ENCODE results near the gene BDKRB1. TPM values are rescaled to one million over a fixed set of nuclear protein-coding genes. Genes with fewer than 3 reads are reported as not detected.

The BDKRB1 gene
- total RNA-seq, 1 donor from 2014 or later, result not detected

GRCh38 chr14:96232506-96232905 lies 23.5 kb upstream of the BDKRB1 start:
- Mint-ChIP-seq H3K4me3 (ENCODE audit: unreplicated experiment) (no peak overlapping the region), H3K9me3 (ENCODE audit: unreplicated experiment) (peaks cover 2% of the 10 kb centered on the region), H3K4me1 (ENCODE audit: unreplicated experiment) (peaks cover 7% of the 10 kb centered on the region), H3K36me3 (ENCODE audit: low read depth, unreplicated experiment) (no peaks in the 10 kb centered on the region), H3K27ac (ENCODE audit: unreplicated experiment) (no peak overlapping the region), H3K27me3 (ENCODE audit: unreplicated experiment) (peaks cover 2% of the 10 kb centered on the region)
- TF ChIP-seq, protein P1, sequence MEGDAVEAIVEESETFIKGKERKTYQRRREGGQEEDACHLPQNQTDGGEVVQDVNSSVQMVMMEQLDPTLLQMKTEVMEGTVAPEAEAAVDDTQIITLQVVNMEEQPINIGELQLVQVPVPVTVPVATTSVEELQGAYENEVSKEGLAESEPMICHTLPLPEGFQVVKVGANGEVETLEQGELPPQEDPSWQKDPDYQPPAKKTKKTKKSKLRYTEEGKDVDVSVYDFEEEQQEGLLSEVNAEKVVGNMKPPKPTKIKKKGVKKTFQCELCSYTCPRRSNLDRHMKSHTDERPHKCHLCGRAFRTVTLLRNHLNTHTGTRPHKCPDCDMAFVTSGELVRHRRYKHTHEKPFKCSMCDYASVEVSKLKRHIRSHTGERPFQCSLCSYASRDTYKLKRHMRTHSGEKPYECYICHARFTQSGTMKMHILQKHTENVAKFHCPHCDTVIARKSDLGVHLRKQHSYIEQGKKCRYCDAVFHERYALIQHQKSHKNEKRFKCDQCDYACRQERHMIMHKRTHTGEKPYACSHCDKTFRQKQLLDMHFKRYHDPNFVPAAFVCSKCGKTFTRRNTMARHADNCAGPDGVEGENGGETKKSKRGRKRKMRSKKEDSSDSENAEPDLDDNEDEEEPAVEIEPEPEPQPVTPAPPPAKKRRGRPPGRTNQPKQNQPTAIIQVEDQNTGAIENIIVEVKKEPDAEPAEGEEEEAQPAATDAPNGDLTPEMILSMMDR (IDR thresholded peaks at IDR 0.05; ENCODE audit: unreplicated experiment), result no peak
- no peak for DNase-seq (ENCODE audit: low spot score)

DNA sequence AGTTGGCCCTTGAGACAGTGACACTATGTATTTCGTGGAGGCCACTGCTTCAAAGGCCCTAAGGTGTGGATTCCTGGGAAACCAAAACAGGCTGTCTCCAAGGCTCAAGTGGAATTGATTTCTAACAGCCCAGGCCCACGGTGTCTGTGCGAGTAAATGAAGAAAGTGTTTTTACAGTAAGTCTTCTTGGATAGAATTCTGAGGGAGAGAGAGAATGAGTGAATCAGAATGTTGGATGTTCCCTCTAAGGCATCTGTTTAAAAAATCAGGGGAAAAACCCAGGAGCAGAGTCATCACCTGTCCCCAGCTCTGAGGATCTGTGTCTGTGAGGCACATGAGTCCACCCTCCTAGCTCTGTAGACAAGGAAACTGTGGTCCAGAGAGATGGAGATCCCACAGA lies 22.3 kb upstream of the BDKRB1 start:
- peaks cover 7% of the 10 kb centered on the region for H3K4me1 Mint-ChIP-seq (ENCODE audit: unreplicated experiment)

GRCh38 chr14:96235426-96235825 lies 20.6 kb upstream of the BDKRB1 start:
- DNase-seq (ENCODE audit: low spot score), result no peak
- Mint-ChIP-seq H3K27me3 (ENCODE audit: unreplicated experiment) (peaks cover 2% of the 10 kb centered on the region), H3K9me3 (ENCODE audit: unreplicated experiment) (no peaks in the 10 kb centered on the region), H3K27ac (ENCODE audit: unreplicated experiment) (no peak overlapping the region), H3K4me1 (ENCODE audit: unreplicated experiment) (peaks cover 7% of the 10 kb centered on the region), H3K4me3 (ENCODE audit: unreplicated experiment) (no peak overlapping the region), H3K36me3 (ENCODE audit: low read depth, unreplicated experiment) (no peaks in the 10 kb centered on the region)
- TF ChIP-seq, protein P1 (IDR thresholded peaks at IDR 0.05; ENCODE audit: unreplicated experiment), result no peak

More for the DNA sequence above, 22.3 kb upstream of the BDKRB1 start:
- Mint-ChIP-seq H3K9me3 (ENCODE audit: unreplicated experiment) (no peaks in the 10 kb centered on the region), H3K4me3 (ENCODE audit: unreplicated experiment) (no peak overlapping the region), H3K36me3 (ENCODE audit: low read depth, unreplicated experiment) (no peaks in the 10 kb centered on the region), H3K27me3 (ENCODE audit: unreplicated experiment) (peaks cover 2% of the 10 kb centered on the region), H3K27ac (ENCODE audit: unreplicated experiment) (no peak overlapping the region)
- no peak for DNase-seq (ENCODE audit: low spot score)
- TF ChIP-seq, protein P1 (IDR thresholded peaks at IDR 0.05; ENCODE audit: unreplicated experiment), result no peak

DNA sequence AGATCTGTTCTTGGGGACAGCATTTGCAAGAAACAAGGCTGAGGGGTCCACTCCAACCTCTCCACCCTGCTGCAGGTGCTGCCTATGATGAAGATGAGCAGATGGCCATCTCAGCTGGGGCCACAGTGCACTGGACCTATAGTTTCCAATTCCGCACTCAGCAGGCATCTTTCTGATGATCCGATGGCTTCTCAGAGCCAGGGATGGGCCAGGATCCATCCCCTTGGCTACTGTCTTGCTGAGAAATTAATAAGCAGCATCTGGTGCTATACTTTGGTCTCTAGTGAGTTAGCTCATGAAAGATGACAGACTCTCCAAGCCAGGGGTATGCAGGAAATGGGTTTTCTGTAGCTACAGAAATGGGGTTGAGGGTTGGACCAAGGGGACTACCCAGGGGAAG lies 18.4 kb upstream of the BDKRB1 start:
- TF ChIP-seq, protein P1 (IDR thresholded peaks at IDR 0.05; ENCODE audit: unreplicated experiment), result no peak
- Mint-ChIP-seq H3K27me3 (ENCODE audit: unreplicated experiment) (peaks cover 2% of the 10 kb centered on the region), H3K4me3 (ENCODE audit: unreplicated experiment) (no peak overlapping the region), H3K27ac (ENCODE audit: unreplicated experiment) (no peak overlapping the region), H3K9me3 (ENCODE audit: unreplicated experiment) (no peaks in the 10 kb centered on the region), H3K4me1 (ENCODE audit: unreplicated experiment) (peaks cover 7% of the 10 kb centered on the region), H3K36me3 (ENCODE audit: low read depth, unreplicated experiment) (no peaks in the 10 kb centered on the region)
- DNase-seq (ENCODE audit: low spot score), result no peak

GRCh38 chr14:96238676-96239265 lies 17.2 kb upstream of the BDKRB1 start:
- no peaks in the 10 kb centered on the region for H3K36me3 Mint-ChIP-seq (ENCODE audit: low read depth, unreplicated experiment)
- H3K27ac Mint-ChIP-seq (ENCODE audit: unreplicated experiment), result no peak overlapping the region
- TF ChIP-seq, protein P1 (IDR thresholded peaks at IDR 0.05; ENCODE audit: unreplicated experiment), result no peak
- H3K4me3 Mint-ChIP-seq (ENCODE audit: unreplicated experiment), result no peak overlapping the region
- no peak for DNase-seq (ENCODE audit: low spot score)
- H3K27me3 Mint-ChIP-seq (ENCODE audit: unreplicated experiment), result peaks cover 2% of the 10 kb centered on the region
- H3K9me3 Mint-ChIP-seq (ENCODE audit: unreplicated experiment), result no peaks in the 10 kb centered on the region
- peaks cover 7% of the 10 kb centered on the region for H3K4me1 Mint-ChIP-seq (ENCODE audit: unreplicated experiment)
